Activated CD8-positive, alpha-beta memory T cell treated with anti-CD3 and anti-CD28 coated beads for 36 hours (primary cell): ENCODE data around the gene ZSCAN32. TPM values are rescaled to one million over a fixed set of nuclear protein-coding genes. Genes with fewer than 3 reads are reported as not detected.

Experiments used
- CTCF ChIA-PET: fragments of 350-600 bp; sonication (Branson Sonifier 250); formaldehyde crosslinking; loops from one replicate; lab custom pipeline; 2021; ENCODE audit warnings: antibody characterized with exemption; lab: Charles Lee
- POLR2A ChIA-PET: fragments of 350-600 bp; sonication (Branson Sonifier 250); formaldehyde crosslinking; loops from one replicate; lab custom pipeline; 2021; ENCODE audit warnings: antibody characterized with exemption; lab: Charles Lee
- total RNA-seq, 2 experiments: library from RNA; stranded (reverse); gene quantifications; one replicate each; pipeline ENCODE4 v1.2.3, GENCODE V29; 2021

ZSCAN32 gene
- total RNA-seq, 2 experiments from 2014 or later = 11.8 to 13.1 TPM

DNA sequence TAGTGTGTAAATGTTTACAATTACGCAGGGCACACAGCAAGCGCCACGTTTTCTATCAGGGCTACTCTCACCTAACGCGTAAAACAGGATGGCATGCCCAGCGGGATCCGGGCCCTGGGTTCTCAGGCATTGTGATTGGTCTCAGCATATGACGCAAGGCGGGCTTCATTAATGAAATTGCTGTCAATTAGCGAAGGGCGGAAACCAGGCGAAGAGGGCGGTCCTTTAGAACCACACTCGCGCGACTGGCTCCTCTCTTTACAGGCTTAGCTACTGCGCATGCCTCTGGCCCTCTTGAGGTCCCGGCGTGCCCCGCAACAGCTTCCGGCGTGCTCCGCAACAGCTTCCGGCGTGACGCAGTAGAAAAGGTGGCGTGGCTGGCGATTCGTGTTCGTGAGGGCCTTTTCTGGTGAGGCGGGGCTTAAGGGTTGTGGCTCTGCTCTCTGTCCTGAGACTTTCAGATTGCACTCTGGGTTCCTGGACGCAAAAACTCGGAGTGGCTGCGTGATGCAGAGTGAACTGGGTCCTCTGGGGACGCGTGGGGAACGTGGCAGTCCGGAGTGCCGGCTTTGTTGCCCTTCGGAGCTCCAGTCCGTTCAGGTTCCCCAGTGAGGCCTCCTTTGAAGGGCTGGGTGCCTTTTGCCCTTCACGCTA, 35.9 kb downstream of the ZSCAN32 start:
- ChIA-PET CTCF (interaction anchor here (0.9 kb wide), 1 partner anchor 48 kb away, joined by 4 read pairs; no protein-coding TSS in a partner anchor), POLR2A (interaction anchor here (0.7 kb wide), 2 partner anchors 10 to 79 kb away, joined by 3 read pairs; partner anchors contain the start of gene NAA60)

DNA sequence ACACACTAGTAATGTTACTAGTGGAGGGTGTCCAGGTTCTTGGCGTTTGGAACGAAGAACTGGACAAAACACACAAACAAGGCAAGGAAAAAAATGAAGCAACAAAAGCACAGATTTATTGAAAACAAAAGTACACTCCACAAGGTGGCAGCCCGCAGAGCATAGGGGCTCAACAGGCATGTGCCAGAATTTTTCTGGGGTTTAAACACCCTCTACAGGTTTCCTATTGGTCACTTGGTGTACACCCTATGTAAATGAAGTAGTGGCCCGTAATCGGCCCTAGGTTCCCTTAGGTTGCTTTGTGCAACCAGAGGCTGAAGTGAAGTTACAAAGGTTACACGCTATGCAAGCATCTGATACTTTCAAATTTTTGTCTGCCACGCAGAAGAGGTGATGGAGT, 37.0 kb downstream of the ZSCAN32 start:
- POLR2A ChIA-PET = no interaction called here
- CTCF ChIA-PET = no interaction called here

- ChIA-PET CTCF (no interaction called here), POLR2A (no interaction called here)
These were observed 37.9 kb downstream of the ZSCAN32 start for GRCh38 chr16:3362931-3363330.

DNA sequence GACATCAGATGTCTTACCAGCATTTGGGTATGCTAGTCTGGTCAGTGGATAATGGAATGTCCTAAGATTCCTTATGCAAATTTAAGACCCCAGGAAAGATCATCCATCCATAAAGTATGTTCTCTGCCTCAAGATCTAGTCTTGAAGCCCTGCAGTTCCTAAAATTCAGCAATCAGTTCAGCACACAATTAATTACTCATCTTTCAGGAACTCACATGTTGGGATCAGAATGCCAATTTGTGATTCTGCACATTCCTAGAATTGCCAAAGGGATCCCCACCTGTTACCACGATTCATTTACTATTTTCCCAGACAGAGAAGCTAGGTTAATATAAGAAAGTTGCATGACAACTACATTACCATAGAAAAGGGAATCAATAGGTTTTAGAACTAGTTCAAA, 41.9 kb downstream of the ZSCAN32 start:
- ChIA-PET CTCF (no interaction called here), POLR2A (no interaction called here)

DNA sequence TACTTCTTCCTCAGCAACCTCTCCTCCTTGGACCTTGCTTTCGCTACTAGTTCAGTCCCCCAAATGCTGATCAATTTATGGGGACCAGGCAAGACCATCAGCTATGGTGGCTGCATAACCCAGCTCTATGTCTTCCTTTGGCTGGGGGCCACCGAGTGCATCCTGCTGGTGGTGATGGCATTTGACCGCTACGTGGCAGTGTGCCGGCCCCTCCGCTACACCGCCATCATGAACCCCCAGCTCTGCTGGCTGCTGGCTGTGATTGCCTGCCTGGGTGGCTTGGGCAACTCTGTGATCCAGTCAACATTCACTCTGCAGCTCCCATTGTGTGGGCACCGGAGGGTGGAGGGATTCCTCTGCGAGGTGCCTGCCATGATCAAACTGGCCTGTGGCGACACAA, 44.7 kb downstream of the ZSCAN32 start:
- ChIA-PET POLR2A (interaction anchor here (0.6 kb wide), 1 partner anchor 542 kb away, joined by 5 read pairs; no protein-coding TSS in a partner anchor), CTCF (no interaction called here)

- POLR2A ChIA-PET = interaction anchor here (0.6 kb wide), 2 partner anchors 9 to 543 kb away, joined by 3 to 5 read pairs; no protein-coding TSS in a partner anchor
These were observed 45.2 kb downstream of the ZSCAN32 start, which contains the start of gene OR2C1 for GRCh38 chr16:3355589-3355988. OR2C1 (plus strand) TSS chr16:3355889; CDS start chr16:3355941, 52 bp downstream.

DNA sequence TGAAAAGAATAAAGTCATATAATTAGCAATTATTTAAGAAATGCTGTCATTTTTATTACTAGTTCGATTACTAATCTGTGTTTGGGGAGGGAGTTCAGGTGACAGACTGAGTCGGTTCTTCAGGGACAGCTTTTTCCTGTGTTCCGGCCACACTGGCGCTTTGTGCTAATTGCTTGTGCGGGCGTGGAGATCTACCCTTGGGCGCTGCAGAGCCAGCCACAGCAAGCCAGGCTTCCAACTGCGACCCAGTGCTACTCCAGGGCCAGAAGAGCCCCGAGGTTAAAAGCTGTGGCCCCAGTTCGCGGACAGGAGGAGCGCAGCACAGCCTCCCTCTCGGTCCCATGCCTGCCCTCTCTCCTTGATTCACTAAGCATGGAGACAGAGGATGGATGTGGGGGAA, 51.6 kb downstream of the ZSCAN32 start:
- POLR2A ChIA-PET = no interaction called here

More at GRCh38 chr16:3355589-3355988, 45.2 kb downstream of the ZSCAN32 start, which contains the start of gene OR2C1:
- CTCF ChIA-PET = no interaction called here

GRCh38 chr16:3348547-3349167, 52.1 kb downstream of the ZSCAN32 start:
- ChIA-PET CTCF (no interaction called here), POLR2A (no interaction called here)

More for the DNA sequence above, 51.6 kb downstream of the ZSCAN32 start:
- CTCF ChIA-PET = no interaction called here

- CTCF ChIA-PET = no interaction called here
- POLR2A ChIA-PET = interaction anchor here (0.6 kb wide), 1 partner anchor 71 kb away, joined by 6 read pairs; no protein-coding TSS in a partner anchor
These were observed 53.2 kb downstream of the ZSCAN32 start for GRCh38 chr16:3347586-3347985.

DNA sequence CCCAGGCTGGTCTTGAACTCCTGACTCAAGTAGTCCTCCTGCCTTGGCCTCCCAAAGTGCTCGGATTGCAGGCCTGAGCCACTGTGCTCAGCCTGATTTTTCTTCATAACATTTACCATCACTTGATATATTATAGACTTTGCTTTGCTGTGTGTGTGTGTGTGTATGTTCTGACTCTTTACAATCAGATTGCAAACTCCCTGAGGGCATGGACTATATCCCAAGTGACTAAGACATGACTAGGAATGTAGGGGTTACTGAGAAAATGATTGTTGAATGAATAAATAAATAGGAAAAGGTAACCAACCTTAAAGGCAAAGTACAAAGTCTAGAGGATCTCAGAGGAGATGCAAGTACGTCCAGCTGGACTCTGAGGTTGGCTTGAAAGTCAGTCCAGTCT, 54.8 kb downstream of the ZSCAN32 start:
- ChIA-PET CTCF (no interaction called here), POLR2A (no interaction called here)

Other genes starting within 250 kb of the ZSCAN32 start
- not detected for gene OR1F1, start 212.8 kb downstream of the ZSCAN32 start, total RNA-seq
- gene ZNF200, start 165.8 kb downstream of the ZSCAN32 start, total RNA-seq = 10 to 100 TPM; 11.3 to 11.8 TPM
- gene MEFV, start 144.4 kb downstream of the ZSCAN32 start, total RNA-seq = under 1 TPM in 1 of 2 experiments, not detected in 1; 0.19 TPM
- gene ZNF263, start 117.5 kb downstream of the ZSCAN32 start, total RNA-seq = 10 to 100 TPM; 26.2 to 27.0 TPM
- gene TIGD7, start 95.6 kb downstream of the ZSCAN32 start, total RNA-seq = 1 to 10 TPM; 4.5 to 4.6 TPM
- gene ZNF75A, start 95.5 kb downstream of the ZSCAN32 start, total RNA-seq = 10 to 100 TPM; 36.3 to 37.3 TPM
- gene OR2C1, start 45.1 kb downstream of the ZSCAN32 start, total RNA-seq = not detected
- 10 to 100 TPM; 10.1 to 10.8 TPM for gene ZNF174, start 211 bp upstream of the ZSCAN32 start, total RNA-seq
- gene ZNF597, start 42.5 kb upstream of the ZSCAN32 start, total RNA-seq = 1 to 10 TPM; 1.9 to 2.2 TPM
- 10 to 100 TPM; 34.4 to 36.5 TPM for gene NAA60, start 42.7 kb upstream of the ZSCAN32 start, total RNA-seq
- gene C16orf90, start 94.5 kb upstream of the ZSCAN32 start, total RNA-seq = not detected
- 10 to 100 TPM; 13.8 to 15.4 TPM for gene CLUAP1, start 100.0 kb upstream of the ZSCAN32 start, total RNA-seq
- 10 to 100 TPM; 12.6 TPM for gene NLRC3, start 176.4 kb upstream of the ZSCAN32 start, total RNA-seq
- 10 to 100 TPM; 11.5 to 12.5 TPM for gene SLX4, start 210.6 kb upstream of the ZSCAN32 start, total RNA-seq